ENCODE results near the gene TLK2.
"Not testable (repeated sequence)": the region's sequence is repeated elsewhere in the genome, so short reads cannot be mapped to it uniquely, and the experiment has no call there.

Gene TLK2

GRCh38 chr17:62611292-62611691 is 132.7 kb downstream of the TLK2 start:
- DNase-seq: no peak

- no peak for DNase-seq
Measured at GRCh38 chr17:62611728-62612127, 133.1 kb downstream of the TLK2 start.

GRCh38 chr17:62612289-62612688 is 133.7 kb downstream of the TLK2 start:
- DNase-seq: not testable (repeated sequence)

DNA sequence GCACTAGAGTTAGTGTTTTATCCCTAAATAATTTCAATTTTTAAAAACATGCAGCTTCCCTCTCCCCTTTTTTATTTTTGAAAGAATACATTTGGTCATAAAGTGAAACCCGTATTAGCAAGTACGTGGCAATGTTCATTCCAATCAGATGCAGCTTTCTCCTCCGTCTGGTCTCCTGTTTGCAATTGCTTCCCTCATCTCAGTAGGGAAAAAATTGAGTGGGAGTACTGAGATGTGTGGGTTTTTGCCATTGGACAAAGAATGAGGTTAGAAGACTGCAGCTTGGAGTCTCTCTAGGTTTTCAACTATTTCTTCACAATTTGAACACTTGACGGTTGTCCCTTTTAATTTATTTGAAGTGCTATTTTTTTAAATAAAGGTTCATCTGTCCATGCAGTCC is 134.5 kb downstream of the TLK2 start:
- not testable (repeated sequence) for DNase-seq

DNA sequence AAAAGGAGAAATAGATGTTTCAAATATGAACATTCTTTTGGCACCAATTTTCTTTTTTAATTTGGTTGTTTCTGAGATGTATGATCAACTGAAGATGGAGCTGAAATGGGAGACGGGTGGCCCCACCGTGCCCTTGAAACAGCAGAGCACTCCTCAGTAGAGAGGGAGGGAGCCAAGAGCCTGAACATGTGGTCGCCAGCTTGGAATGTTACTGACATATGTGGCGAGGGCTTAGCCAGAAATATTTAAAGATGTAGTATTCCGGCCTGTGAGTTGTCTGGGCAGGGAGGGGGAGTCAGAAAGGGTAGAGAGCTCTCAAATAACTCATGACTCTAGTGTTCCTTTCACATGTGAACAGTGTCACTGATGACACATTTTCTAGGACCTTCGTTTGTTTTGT is 135.5 kb downstream of the TLK2 start:
- no peak for DNase-seq

GRCh38 chr17:62615503-62615902 is 136.9 kb downstream of the TLK2 start:
- no peak for DNase-seq

GRCh38 chr17:62616993-62617893 is 138.6 kb downstream of the TLK2 start:
- no peak for DNase-seq

- DNase-seq: no peak
Measured at GRCh38 chr17:62617894-62618472, 139.4 kb downstream of the TLK2 start.

DNA sequence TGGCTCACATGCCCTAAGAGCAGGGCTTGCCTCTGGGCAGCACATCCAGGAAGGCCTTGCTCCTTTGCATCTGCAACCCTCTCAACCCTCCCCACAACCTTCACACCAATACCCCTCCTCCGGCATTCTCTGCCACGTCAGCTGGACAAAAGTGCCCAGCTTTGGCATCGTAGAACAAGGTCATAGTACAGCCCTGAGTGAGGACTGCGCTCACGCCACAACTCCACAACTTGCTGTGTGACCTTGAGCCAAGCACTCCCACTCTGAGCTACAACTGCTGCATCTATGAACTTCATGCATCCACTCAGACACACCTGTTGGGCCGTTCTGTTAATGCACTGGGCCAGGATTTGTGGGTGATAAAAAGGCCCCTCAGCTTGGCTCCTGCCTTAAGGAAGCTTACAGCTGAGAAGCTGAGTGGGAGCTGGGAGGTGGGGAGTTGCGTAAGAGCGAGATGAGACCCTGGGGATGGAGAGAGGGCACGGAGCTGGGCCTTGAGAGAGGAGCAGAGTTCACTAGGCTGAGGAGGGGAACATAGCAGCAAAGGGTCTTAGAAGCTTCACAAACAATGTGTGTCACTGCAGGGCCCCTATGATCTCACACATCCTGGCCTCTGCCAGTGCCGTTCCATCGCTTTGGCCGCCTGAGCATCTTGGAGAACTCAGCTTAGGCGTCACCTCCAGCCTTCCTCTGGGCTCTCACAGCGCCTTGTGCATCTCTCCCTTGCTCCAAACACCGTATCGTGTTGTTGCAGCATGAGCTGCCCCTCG is 140.2 kb downstream of the TLK2 start:
- DNase-seq: no peak

- DNase-seq: no peak
Measured at GRCh38 chr17:62619417-62620155, 141.0 kb downstream of the TLK2 start.

GRCh38 chr17:62621223-62621622 is 142.6 kb downstream of the TLK2 start:
- DNase-seq: no peak

DNA sequence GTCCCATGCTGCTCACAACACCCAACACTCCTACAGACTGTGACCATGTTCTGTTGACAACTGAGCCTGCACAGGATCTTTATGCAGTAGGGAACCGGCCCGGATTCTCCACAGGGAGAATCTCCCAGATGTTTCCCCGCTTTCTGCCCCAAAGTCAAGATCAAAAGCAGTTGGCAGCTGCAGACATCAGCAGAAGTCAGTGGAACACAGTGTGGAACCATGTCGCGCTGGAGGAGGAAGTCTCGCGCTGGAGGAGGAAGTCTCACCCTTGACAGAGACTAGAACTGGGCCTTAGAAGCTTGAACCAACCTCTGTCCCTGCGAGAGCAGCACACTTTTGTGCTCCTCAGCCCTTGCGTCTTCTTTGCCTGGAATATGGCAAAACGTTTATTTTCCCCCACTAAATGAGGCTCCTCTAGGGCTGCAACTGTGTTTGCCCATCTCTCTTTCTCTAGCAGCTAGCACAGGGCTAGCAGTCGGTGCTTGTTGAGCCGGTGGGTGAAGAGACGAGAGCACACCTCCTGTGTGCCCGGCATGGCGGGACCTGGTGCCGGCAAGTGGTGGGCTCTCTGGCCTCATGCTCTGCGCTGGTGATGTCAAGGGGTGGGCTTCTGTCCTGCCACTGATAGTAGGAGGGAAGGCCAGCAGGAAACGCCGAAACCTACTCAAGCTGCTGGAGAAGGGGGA is 146.7 kb downstream of the TLK2 start:
- DNase-seq: no peak

- DNase-seq: no peak
Measured at GRCh38 chr17:62625870-62626200, 147.2 kb downstream of the TLK2 start.

GRCh38 chr17:62626719-62627218 is 148.1 kb downstream of the TLK2 start:
- DNase-seq: no peak

DNA sequence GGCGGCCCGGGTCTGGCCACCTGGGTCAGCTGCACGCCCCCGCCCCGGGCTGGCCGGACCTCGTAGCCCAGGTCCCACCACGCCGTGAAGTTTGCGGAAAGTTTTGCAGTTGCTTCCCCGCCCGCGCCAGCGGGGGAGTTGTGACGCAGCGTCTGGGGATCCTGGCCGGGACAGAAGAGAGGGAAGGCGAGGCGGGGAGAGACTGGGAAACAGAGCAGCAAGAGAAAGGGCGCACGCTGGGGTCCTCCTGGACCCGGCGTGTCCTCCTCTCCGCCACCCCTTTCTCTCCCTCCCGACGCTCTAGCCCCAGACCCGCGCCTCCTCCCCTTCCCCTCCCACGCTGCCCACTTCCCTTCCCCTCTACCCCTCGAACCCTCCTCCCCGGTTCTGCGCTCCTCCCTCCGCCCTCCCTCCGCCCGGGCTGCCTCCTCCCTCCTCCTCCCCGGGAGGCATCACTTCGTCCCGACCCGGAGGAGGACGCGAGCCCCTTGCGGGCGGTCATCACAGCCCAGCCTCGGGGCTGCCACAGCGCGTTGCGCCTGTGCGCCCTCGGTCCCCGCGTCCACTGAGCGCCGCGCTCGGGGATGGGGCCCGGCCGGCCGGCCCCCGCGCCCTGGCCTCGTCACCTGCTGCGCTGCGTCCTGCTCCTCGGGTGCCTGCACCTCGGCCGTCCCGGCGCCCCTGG is 148.7 kb downstream of the TLK2 start, which contains the start of gene MRC2:
Gene MRC2 (plus strand): TSS at position 452 of the 685 bp plus-strand sequence. CDS start 133 bp downstream, at position 585.
- DNase-seq: no peak

DNA sequence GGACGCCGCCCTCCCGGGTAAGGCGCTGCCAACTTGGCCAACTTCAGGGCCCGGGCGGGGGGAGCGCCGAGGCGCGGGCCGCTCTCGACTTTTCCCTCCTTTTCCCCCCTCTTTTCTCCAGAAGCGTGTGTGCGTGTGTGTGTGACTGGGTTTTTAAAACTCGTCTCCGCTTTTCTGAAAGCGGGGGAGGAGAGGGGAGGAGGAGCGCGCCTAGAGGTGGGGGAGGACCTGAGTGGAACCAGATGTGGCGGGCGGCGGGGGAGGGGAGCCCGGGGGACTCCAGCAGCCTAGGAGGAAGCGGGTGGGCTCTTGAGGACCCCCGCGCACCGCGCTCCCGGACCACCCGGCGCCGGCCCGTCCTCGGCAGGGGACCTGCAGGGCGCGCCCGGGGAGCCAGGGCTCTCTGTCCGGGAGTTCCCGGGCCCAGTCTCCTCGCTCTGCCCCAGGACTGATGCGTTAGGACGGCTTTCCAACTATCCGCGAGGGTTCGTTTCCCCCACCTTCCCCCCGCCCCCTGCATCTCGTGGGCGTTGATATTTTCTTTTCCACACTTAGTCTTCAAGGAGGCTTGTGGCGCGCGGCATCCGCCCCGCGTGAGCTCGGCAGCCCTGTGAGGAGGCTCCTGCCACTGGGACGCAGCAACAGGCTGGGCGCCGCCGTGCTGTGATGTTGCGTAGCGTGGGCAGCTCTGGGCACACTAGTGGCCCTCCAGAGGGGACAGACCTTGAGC is 149.4 kb downstream of the TLK2 start:
- no peak for DNase-seq

GRCh38 chr17:62628831-62629555 is 150.4 kb downstream of the TLK2 start:
- DNase-seq: no peak

DNA sequence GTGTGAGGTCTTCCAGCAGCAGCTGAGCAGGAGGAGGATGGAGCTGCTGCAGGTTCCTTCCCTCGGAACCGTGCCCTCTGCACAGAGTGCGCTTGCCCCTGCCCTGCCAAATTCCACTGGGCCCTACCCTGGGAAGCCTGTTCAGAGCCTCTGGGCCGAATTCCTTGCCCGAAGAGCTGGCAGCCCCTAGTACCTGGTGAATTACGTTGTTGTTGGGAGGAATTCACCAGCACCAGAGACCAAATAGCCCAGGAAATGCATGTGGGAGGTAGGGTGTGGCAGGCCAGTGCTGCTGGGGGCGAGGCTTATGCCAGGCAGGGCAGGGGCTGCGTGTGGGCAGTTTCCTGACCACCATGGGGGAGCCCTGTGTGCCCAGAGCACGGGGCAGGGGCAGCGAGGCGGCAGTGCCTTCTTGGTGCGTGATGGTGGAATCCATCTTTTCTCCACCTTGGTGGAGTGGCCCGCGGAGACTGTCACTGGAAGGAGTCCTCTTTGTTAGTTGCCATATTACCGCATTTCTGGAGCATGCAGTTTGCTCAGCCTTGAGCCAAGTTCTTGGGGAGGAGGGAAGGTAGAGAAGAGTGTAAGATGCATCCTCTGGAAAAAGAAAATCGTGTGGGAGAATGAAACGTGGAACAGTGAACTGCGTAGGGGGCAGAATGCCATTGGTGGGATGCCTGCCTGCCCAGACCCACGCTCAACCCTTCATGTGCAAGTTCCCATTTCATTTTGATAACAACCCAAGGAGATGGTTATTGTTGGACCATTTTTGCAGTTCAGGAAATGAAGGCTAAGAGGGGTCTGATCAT is 151.1 kb downstream of the TLK2 start:
- no peak for DNase-seq
